IMR-90 (cell line): Measurements from ENCODE around the gene SRI. TPM values are rescaled to one million over a fixed set of nuclear protein-coding genes. Genes with fewer than 3 reads are reported as not detected.

Experiments
- ATAC-seq: fragments of 200-7000 bp; cut with Tn5 transposase; 2 replicates; pipeline ENCODE4 v1.9.1; 2020; ENCODE audit warnings: low read depth, mild to moderate bottlenecking, moderate library complexity
- BruUV-seq: library from RNA; stranded (reverse); fragments of 400-500 nt; replicated peaks from 2 replicates; lab custom pipeline; 2021; lab: Mats Ljungman, UMichigan
- CTCF ChIA-PET: fragments of 300-600 bp; formaldehyde crosslinking; extraction: SDS; loops from one replicate; lab custom pipeline; 2021; ENCODE audit warnings: antibody characterized with exemption; lab: Yijun Ruan, JAX
- POLR2A ChIA-PET: fragments of 300-600 bp; sonication (Branson Sonifier 250); formaldehyde crosslinking; loops from one replicate; lab custom pipeline; 2022; ENCODE audit warnings: antibody characterized with exemption; ENCODE audit not compliant: unreplicated experiment; lab: Charles Lee
- DNase-seq: peaks from one replicate; pipeline ENCODE4 v3.0.0; 2013
- H2AFZ ChIP-seq: replicated peaks from 2 replicates; pipeline ENCODE3; 2013; ENCODE audit warnings: low read length, mild to moderate bottlenecking; ENCODE audit not compliant: poor library complexity
- H2AK5ac ChIP-seq: 2 replicates; pipeline ENCODE4 v1.6.1; 2013; ENCODE audit warnings: low read depth, low read length, inconsistent platforms
- H2AK9ac ChIP-seq: replicated peaks from 2 replicates; pipeline ENCODE3; 2013; ENCODE audit warnings: mild to moderate bottlenecking, low read depth, low read length, moderate library complexity; ENCODE audit not compliant: poor library complexity
- H2BK120ac ChIP-seq: 2 replicates; pipeline ENCODE4 v1.6.1; 2013; ENCODE audit warnings: low read depth, low read length, inconsistent platforms
- H2BK15ac ChIP-seq: 3 replicates; pipeline ENCODE4 v1.6.1; 2013; ENCODE audit warnings: low read depth, low read length, inconsistent platforms
- H2BK20ac ChIP-seq: 2 replicates; pipeline ENCODE4 v1.6.1; 2013; ENCODE audit warnings: low read depth, mild to moderate bottlenecking, inconsistent platforms, low read length, moderate library complexity
- H2BK5ac ChIP-seq: 2 replicates; pipeline ENCODE4 v1.6.1; 2013; ENCODE audit warnings: mild to moderate bottlenecking, low read depth, low read length, inconsistent platforms; ENCODE audit not compliant: poor library complexity, severe bottlenecking
- H3K14ac ChIP-seq: replicated peaks from 2 replicates; pipeline ENCODE4 v1.6.1; 2013; ENCODE audit warnings: low read depth, low read length, inconsistent platforms
- H3K18ac ChIP-seq: 2 replicates; pipeline ENCODE4 v1.6.1; 2013; ENCODE audit warnings: low read depth, low read length, control low read depth
- H3K23ac ChIP-seq: 2 replicates; pipeline ENCODE4 v1.6.1; 2013; ENCODE audit warnings: low read depth, low read length, inconsistent platforms
- H3K27ac ChIP-seq: 2 replicates; pipeline ENCODE4 v1.5.1; 2013; ENCODE audit warnings: mild to moderate bottlenecking, control low read depth, low read length; ENCODE audit not compliant: insufficient read depth
- H3K27me3 ChIP-seq: 2 replicates; pipeline ENCODE4 v1.6.1; 2013; ENCODE audit warnings: low read length; ENCODE audit not compliant: control insufficient read depth, insufficient read depth
- H3K36me3 ChIP-seq: 2 replicates; pipeline ENCODE4 v1.6.1; 2013; ENCODE audit warnings: low read length, mixed read lengths; ENCODE audit not compliant: control insufficient read depth, insufficient read depth
- H3K4ac ChIP-seq: 2 replicates; pipeline ENCODE4 v1.6.1; 2013; ENCODE audit warnings: low read depth, low read length, inconsistent platforms
- H3K4me1 ChIP-seq: 2 replicates; pipeline ENCODE4 v1.6.1; 2013; ENCODE audit warnings: low read length, mixed read lengths; ENCODE audit not compliant: control insufficient read depth, insufficient read depth
- H3K4me2 ChIP-seq: 2 replicates; pipeline ENCODE4 v1.6.1; 2013; ENCODE audit warnings: low read depth, mild to moderate bottlenecking, control low read depth, low read length, moderate library complexity
- H3K4me3 ChIP-seq: 2 replicates; pipeline ENCODE4 v1.5.1; 2013; ENCODE audit warnings: low read depth, mild to moderate bottlenecking, control low read depth, low read length, moderate library complexity; ENCODE audit not compliant: insufficient read depth
- H3K56ac ChIP-seq: 2 replicates; pipeline ENCODE4 v1.6.1; 2013; ENCODE audit warnings: low read length, inconsistent platforms; ENCODE audit not compliant: insufficient read depth; ENCODE audit errors: extremely low read depth
- H3K79me1 ChIP-seq, 2 experiments: 2 replicates each; pipeline ENCODE4 v1.6.1; 2013; ENCODE audit warnings: low read length in 2 of 2, inconsistent platforms in 1 of 2, low read depth in 1 of 2
- H3K9ac ChIP-seq: 2 replicates; pipeline ENCODE4 v1.6.1; 2013; ENCODE audit warnings: low read depth, low read length, control low read depth
- H3K9me1 ChIP-seq: 2 replicates; pipeline ENCODE4 v1.6.1; 2013; ENCODE audit warnings: low read length, inconsistent platforms; ENCODE audit not compliant: insufficient read depth
- H3K9me3 ChIP-seq: 2 replicates; pipeline ENCODE4 v1.6.1; 2013; ENCODE audit warnings: low read length; ENCODE audit not compliant: control insufficient read depth, insufficient read depth
- H4K20me1 ChIP-seq: 2 replicates; pipeline ENCODE4 v1.6.1; 2013; ENCODE audit warnings: low read length, inconsistent platforms; ENCODE audit not compliant: insufficient read depth
- H4K5ac ChIP-seq: 2 replicates; pipeline ENCODE4 v1.6.1; 2013; ENCODE audit warnings: mild to moderate bottlenecking, low read depth, low read length, control low read depth
- H4K8ac ChIP-seq, 2 experiments: 2 replicates each; pipeline ENCODE4 v1.6.1; 2013; ENCODE audit warnings: low read depth in 2 of 2, low read length in 2 of 2, control low read depth in 1 of 2, inconsistent platforms in 1 of 2
- H4K91ac ChIP-seq: 2 replicates; pipeline ENCODE4 v1.6.1; 2013; ENCODE audit warnings: low read depth, low read length, inconsistent platforms; ENCODE audit not compliant: insufficient read depth
- BHLHE40 ChIP-seq: fragments of 150-350 bp; IDR thresholded peaks from 2 replicates; pipeline ENCODE4 v1.6.1; 2016; ENCODE audit warnings: mild to moderate bottlenecking, low read depth, low read length
- CEBPB ChIP-seq: IDR thresholded peaks from 2 replicates; pipeline ENCODE4 v1.6.1; 2012; ENCODE audit warnings: low read depth, low read length, improper control_type of control experiment
- CHD1 ChIP-seq: IDR thresholded peaks from 2 replicates; pipeline ENCODE4 v1.6.1; 2012; ENCODE audit warnings: low read depth, low read length, improper control_type of control experiment
- ELK1 ChIP-seq: fragments of 150-350 bp; IDR thresholded peaks from 2 replicates; pipeline ENCODE4 v1.6.1; 2016; ENCODE audit warnings: low read depth, mild to moderate bottlenecking, low read length, moderate library complexity, borderline replicate concordance
- FOS ChIP-seq: fragments of 150-350 bp; IDR thresholded peaks from 2 replicates; pipeline ENCODE4 v1.6.1; 2016; ENCODE audit warnings: low read depth, low read length
- MAFK ChIP-seq: IDR thresholded peaks from 2 replicates; pipeline ENCODE4 v1.6.1; 2012; ENCODE audit warnings: low read depth, low read length, improper control_type of control experiment
- MAZ ChIP-seq: IDR thresholded peaks from 2 replicates; pipeline ENCODE4 v1.6.1; 2012; ENCODE audit warnings: low read depth, mild to moderate bottlenecking, low read length, improper control_type of control experiment, moderate library complexity, borderline replicate concordance
- MXI1 ChIP-seq: IDR thresholded peaks from 2 replicates; pipeline ENCODE4 v1.6.1; 2012; ENCODE audit warnings: low read depth, mild to moderate bottlenecking, low read length, moderate library complexity, borderline replicate concordance
- NFE2L2 ChIP-seq: fragments of 150-350 bp; IDR thresholded peaks from 2 replicates; pipeline ENCODE4 v1.6.1; 2016; ENCODE audit warnings: low read depth, mild to moderate bottlenecking, low read length
- POLR2A ChIP-seq: IDR thresholded peaks from 2 replicates; pipeline ENCODE4 v1.6.1; 2012; ENCODE audit warnings: mild to moderate bottlenecking, low read depth, low read length
- RAD21 ChIP-seq: IDR thresholded peaks from 2 replicates; pipeline ENCODE4 v1.6.1; 2012; ENCODE audit warnings: low read length, improper control_type of control experiment
- RCOR1 ChIP-seq: IDR thresholded peaks from 2 replicates; pipeline ENCODE4 v1.6.1; 2012; ENCODE audit warnings: mild to moderate bottlenecking, low read length, improper control_type of control experiment; ENCODE audit not compliant: insufficient replicate concordance
- RFX5 ChIP-seq: IDR thresholded peaks from 2 replicates; pipeline ENCODE4 v1.8.0; 2012; ENCODE audit warnings: low read depth, mild to moderate bottlenecking, low read length, moderate library complexity
- SMC3 ChIP-seq: fragments of 150-350 bp; IDR thresholded peaks from 2 replicates; pipeline ENCODE4 v1.6.1; 2016; ENCODE audit warnings: low read depth, mild to moderate bottlenecking, antibody characterized with exemption, low read length, moderate library complexity
- WGBS, 2 experiments: methylation state at CpG; one replicate each; pipeline versions ENCODE4 v1.1.5 to v1.1.7; 2013; ENCODE audit warnings: missing lambda C conversion rate in 2 of 2; ENCODE audit not compliant: insufficient read length in 1 of 2; ENCODE audit errors: extremely low coverage in 2 of 2; 5-methylcytosine and 5-hydroxymethylcytosine counted together
- dilution Hi-C: fragments of 300-500 bp; cut with HindIII; formaldehyde crosslinking; loops from one replicate; pipeline ENCODE4 v1.14.3; 2018; ENCODE audit warnings: low sequenced_read_pairs; ENCODE audit not compliant: unreplicated experiment
- in situ Hi-C: fragments of 300-500 bp; cut with MboI; formaldehyde crosslinking; loops from 3 replicates; pipeline ENCODE4 v1.14.3; 2019; ENCODE audit warnings: low sequenced_read_pairs, inconsistent platforms, mixed read lengths
- intact Hi-C: fragments of 100-400 bp; cut with micrococcal nuclease; formaldehyde crosslinking; loops from 2 replicates; pipeline ENCODE4 v1.10.0; 2022
- polyA plus RNA-seq, 3 experiments: library from polyadenylated mRNA; depleted of rRNA; stranded (reverse); fragments of >200 nt; gene quantifications; 2 replicates each; pipeline ENCODE4 v1.2.3, GENCODE V29; 2012; ENCODE audit warnings: low replicate concordance in 1 of 3
- total RNA-seq: library from RNA; depleted of rRNA; stranded (reverse); fragments of >200 nt; gene quantifications from 2 replicates; pipeline ENCODE4 v1.2.3, GENCODE V29; 2012
- TF ChIP-seq, protein P1 (sequence below): fragments of 150-350 bp; IDR thresholded peaks from 2 replicates; pipeline ENCODE4 v1.6.1; 2017; ENCODE audit warnings: mild to moderate bottlenecking, antibody characterized with exemption, low read length, low read depth
- TF ChIP-seq, protein P2 (sequence below): conservative IDR thresholded peaks from 2 replicates; pipeline ENCODE4 v1.5.1; 2012; ENCODE audit warnings: mild to moderate bottlenecking, low read depth, low read length, improper control_type of control experiment

The SRI gene
- total and polyA plus RNA-seq, 2 of the 4 experiments (the other 2 are of a cell fraction): 83.3 to 115 TPM

- H3K4me2 ChIP-seq: peak overlapping the region; percentile 97
- dilution Hi-C loops: no loop called here
- H3K4me1 ChIP-seq: peaks cover 2% of the 10 kb centered on the region; the same call in 1 of the 2 replicates
- no peak overlapping the region for H3K27ac ChIP-seq
- H3K56ac ChIP-seq: no peak overlapping the region
- no peak overlapping the region for H4K91ac ChIP-seq
- no peak overlapping the region for H4K5ac ChIP-seq
- intact Hi-C loops: no loop called here
- H4K20me1 ChIP-seq: peaks cover 3% of the 10 kb centered on the region; the same call in 1 of the 2 replicates
- no peak overlapping the region for H2BK20ac ChIP-seq
- peaks cover 28 to 38% of the 10 kb centered on the region in 2 experiments for H3K79me1 ChIP-seq
- no peak overlapping the region for H2AFZ ChIP-seq
- no peak overlapping the region for H2BK15ac ChIP-seq
- no peak overlapping the region for H2AK5ac ChIP-seq
- no CpG with 5 or more reads among the region's 5 CpGs for WGBS, 2 experiments
- H3K36me3 ChIP-seq: peaks cover 17% of the 10 kb centered on the region
- 0 out of 2 replicates have a peak overlapping the region, but pooled peaks have one; percentile 59 for H3K23ac ChIP-seq
- no peak for ATAC-seq
- H3K4ac ChIP-seq: no peak overlapping the region
- no peak overlapping the region for H4K8ac ChIP-seq
- peaks cover 3% of the 10 kb centered on the region for H3K9me1 ChIP-seq
- no peaks in the 10 kb centered on the region for H3K9me3 ChIP-seq
- in situ Hi-C loops: no loop called here
- no peak overlapping the region for H3K18ac ChIP-seq
- no peak for DNase-seq
- ChIA-PET CTCF (interaction anchor here (1.7 kb wide), 1 partner anchor 10 kb away, joined by 6 read pairs; no protein-coding TSS in a partner anchor), POLR2A (interaction anchor here (1.2 kb wide), 1 partner anchor 12 kb away, joined by 3 read pairs; no protein-coding TSS in a partner anchor)
- H2AK9ac ChIP-seq: no peak overlapping the region
- no TSS peak for BruUV-seq
- H2BK5ac ChIP-seq: no peak overlapping the region
- peak overlapping the region; percentile 80; the same call in 1 of the 2 replicates for H3K9ac ChIP-seq
- H3K27me3 ChIP-seq: no peaks in the 10 kb centered on the region
- no peak overlapping the region for H2BK120ac ChIP-seq
- TF ChIP-seq RCOR1 (no peak), SMC3 (no peak), MAZ (no peak), BHLHE40 (no peak), MXI1 (no peak), RFX5 (no peak), CEBPB (no peak), MAFK (no peak), NFE2L2 (no peak), POLR2A (no peak), RAD21 (no peak), ELK1 (no peak), FOS (no peak), CHD1 (no peak)
- TF ChIP-seq, protein P1, sequence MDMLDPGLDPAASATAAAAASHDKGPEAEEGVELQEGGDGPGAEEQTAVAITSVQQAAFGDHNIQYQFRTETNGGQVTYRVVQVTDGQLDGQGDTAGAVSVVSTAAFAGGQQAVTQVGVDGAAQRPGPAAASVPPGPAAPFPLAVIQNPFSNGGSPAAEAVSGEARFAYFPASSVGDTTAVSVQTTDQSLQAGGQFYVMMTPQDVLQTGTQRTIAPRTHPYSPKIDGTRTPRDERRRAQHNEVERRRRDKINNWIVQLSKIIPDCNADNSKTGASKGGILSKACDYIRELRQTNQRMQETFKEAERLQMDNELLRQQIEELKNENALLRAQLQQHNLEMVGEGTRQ: no peak
- TF ChIP-seq, protein P2, sequence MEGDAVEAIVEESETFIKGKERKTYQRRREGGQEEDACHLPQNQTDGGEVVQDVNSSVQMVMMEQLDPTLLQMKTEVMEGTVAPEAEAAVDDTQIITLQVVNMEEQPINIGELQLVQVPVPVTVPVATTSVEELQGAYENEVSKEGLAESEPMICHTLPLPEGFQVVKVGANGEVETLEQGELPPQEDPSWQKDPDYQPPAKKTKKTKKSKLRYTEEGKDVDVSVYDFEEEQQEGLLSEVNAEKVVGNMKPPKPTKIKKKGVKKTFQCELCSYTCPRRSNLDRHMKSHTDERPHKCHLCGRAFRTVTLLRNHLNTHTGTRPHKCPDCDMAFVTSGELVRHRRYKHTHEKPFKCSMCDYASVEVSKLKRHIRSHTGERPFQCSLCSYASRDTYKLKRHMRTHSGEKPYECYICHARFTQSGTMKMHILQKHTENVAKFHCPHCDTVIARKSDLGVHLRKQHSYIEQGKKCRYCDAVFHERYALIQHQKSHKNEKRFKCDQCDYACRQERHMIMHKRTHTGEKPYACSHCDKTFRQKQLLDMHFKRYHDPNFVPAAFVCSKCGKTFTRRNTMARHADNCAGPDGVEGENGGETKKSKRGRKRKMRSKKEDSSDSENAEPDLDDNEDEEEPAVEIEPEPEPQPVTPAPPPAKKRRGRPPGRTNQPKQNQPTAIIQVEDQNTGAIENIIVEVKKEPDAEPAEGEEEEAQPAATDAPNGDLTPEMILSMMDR: no peak
- peak overlapping the region; percentile 89 for H3K4me3 ChIP-seq
- no peak overlapping the region for H3K14ac ChIP-seq
Observed at GRCh38 chr7:88218429-88218745, 1.5 kb downstream of the SRI start.
